Endothelial cell of umbilical vein (primary cell): ENCODE data around the gene LANCL3. TPM values are rescaled to one million over a fixed set of nuclear protein-coding genes. Genes with fewer than 3 reads are reported as not detected.
"Not testable (repeated sequence)": the region's sequence is repeated elsewhere in the genome, so short reads cannot be mapped to it uniquely, and the experiment has no call there.

ENCODE experiments used
- BruUV-seq: library from RNA; stranded (reverse); fragments of 400-500 nt; replicated peaks from 2 replicates; lab custom pipeline; 2021; lab: Mats Ljungman, UMichigan
- CTCF ChIA-PET: fragments of 300-600, 350-600 bp; sonication (Branson Sonifier 250); formaldehyde crosslinking; loops from one replicate; lab custom pipeline; 2021; ENCODE audit warnings: antibody characterized with exemption, inconsistent platforms; lab: Charles Lee
- POLR2A ChIA-PET: fragments of 300-600, 350-600 bp; sonication (Branson Sonifier 250); formaldehyde crosslinking; loops from one replicate; lab custom pipeline; 2021; ENCODE audit warnings: antibody characterized with exemption, inconsistent platforms; lab: Charles Lee
- DNase-seq: peaks from one replicate; pipeline ENCODE4 v3.0.0-alpha.2; 2011; ENCODE audit warnings: low read depth, low spot score
- FAIRE-seq: peaks from 2 replicates; lab custom pipeline; 2011; peaks lifted over from hg19 to GRCh38; lab: Jason Lieb, UNC
- H2AFZ ChIP-seq: 2 replicates; pipeline ENCODE4 v1.6.0; 2012; ENCODE audit warnings: low read depth, low read length, control low read depth, inconsistent platforms
- H3K27ac ChIP-seq: 2 replicates; pipeline ENCODE4 v1.5.1; 2011; ENCODE audit warnings: low read depth, mild to moderate bottlenecking, control low read depth, low read length, moderate library complexity; ENCODE audit not compliant: insufficient read depth
- H3K27me3 ChIP-seq, 2 experiments: 2 replicates each; pipeline versions ENCODE4 v1.6.0 to v1.6.1; 2011; ENCODE audit warnings: low read length in 2 of 2, mixed read lengths in 1 of 2; ENCODE audit not compliant: control insufficient read depth in 2 of 2, insufficient read depth in 2 of 2
- H3K36me3 ChIP-seq, 2 experiments: 2 replicates in 1 of 2; 3 replicates in 1 of 2; pipeline ENCODE4 v1.5.1; 2011; ENCODE audit warnings: low read length in 2 of 2, mild to moderate bottlenecking in 1 of 2, moderate library complexity in 1 of 2; ENCODE audit not compliant: control insufficient read depth in 2 of 2, insufficient read depth in 2 of 2; ENCODE audit errors: extremely low read depth in 1 of 2
- H3K4me1 ChIP-seq: 3 replicates; pipeline ENCODE4 v1.5.1; 2011; ENCODE audit warnings: mild to moderate bottlenecking, low read length; ENCODE audit not compliant: control insufficient read depth, insufficient read depth; ENCODE audit errors: extremely low read depth
- H3K4me2 ChIP-seq: 2 replicates; pipeline ENCODE4 v1.6.1; 2011; ENCODE audit warnings: low read length, control low read depth, mixed read lengths; ENCODE audit not compliant: insufficient read depth
- H3K4me3 ChIP-seq, 3 experiments: fragments of 200-600 bp in 1 of 3; sonication (generic), shearing (Covaris generic) in 1 of 3; replicated peaks in 1 of 3; 2 replicates each; pipeline ENCODE4 v1.5.1; 2011 to 2016; ENCODE audit warnings: control low read depth in 3 of 3, low read length in 3 of 3, mild to moderate bottlenecking in 2 of 3, inconsistent platforms in 1 of 3, low read depth in 1 of 3, moderate library complexity in 1 of 3; ENCODE audit not compliant: insufficient read depth in 1 of 3
- H3K79me2 ChIP-seq: 2 replicates; pipeline ENCODE4 v1.6.0; 2012; ENCODE audit warnings: low read length, inconsistent platforms; ENCODE audit not compliant: control insufficient read depth, insufficient read depth
- H3K9ac ChIP-seq: replicated peaks from 2 replicates; pipeline ENCODE3; 2011; ENCODE audit warnings: low read length, control low read depth; ENCODE audit not compliant: insufficient read depth; ENCODE audit errors: extremely low read depth
- H3K9me1 ChIP-seq: replicated peaks from 3 replicates; pipeline ENCODE4 v1.6.0; 2011; ENCODE audit warnings: mild to moderate bottlenecking, low read length; ENCODE audit not compliant: control insufficient read depth, insufficient read depth; ENCODE audit errors: extremely low read depth
- H3K9me3 ChIP-seq: replicated peaks from 2 replicates; pipeline ENCODE4 v1.5.1; 2012; ENCODE audit warnings: low read length, inconsistent platforms; ENCODE audit not compliant: control insufficient read depth, insufficient read depth
- H4K20me1 ChIP-seq: replicated peaks from 2 replicates; pipeline ENCODE3; 2011; ENCODE audit warnings: mild to moderate bottlenecking, low read length; ENCODE audit not compliant: control insufficient read depth, insufficient read depth; ENCODE audit errors: extremely low read depth
- CTCF ChIP-seq, 2 donors: IDR thresholded peaks; 1 replicate in 1 of 2; 2 replicates in 1 of 2; pipeline ENCODE4 v1.5.1; 2011; ENCODE audit warnings: low read length in 2 of 2, mild to moderate bottlenecking in 2 of 2, moderate library complexity in 2 of 2, control low read depth in 1 of 2, inconsistent platforms in 1 of 2, low read depth in 1 of 2; ENCODE audit not compliant: insufficient read depth in 1 of 2; ENCODE audit errors: extremely low read depth in 1 of 2
- EZH2 ChIP-seq: IDR thresholded peaks from 2 replicates; pipeline ENCODE4 v1.6.1; 2012; ENCODE audit warnings: borderline replicate concordance, low read depth, mild to moderate bottlenecking, moderate library complexity, low read length, inconsistent platforms; ENCODE audit not compliant: severe bottlenecking
- FOS ChIP-seq: IDR thresholded peaks from 2 replicates; pipeline ENCODE4 v1.6.1; 2011; ENCODE audit warnings: mild to moderate bottlenecking, low read length, moderate library complexity, borderline replicate concordance; ENCODE audit not compliant: insufficient read depth
- GATA2 ChIP-seq: IDR thresholded peaks from 2 replicates; pipeline ENCODE4 v1.7.0; 2011; ENCODE audit warnings: low read depth, mild to moderate bottlenecking, moderate library complexity, mixed read lengths, low read length; ENCODE audit not compliant: insufficient read length, insufficient read depth
- JUN ChIP-seq: IDR thresholded peaks from 2 replicates; pipeline ENCODE4 v1.6.1; 2011; ENCODE audit warnings: borderline replicate concordance, low read depth; ENCODE audit not compliant: insufficient read length, insufficient read depth
- MAX ChIP-seq: IDR thresholded peaks from 2 replicates; pipeline ENCODE4 v1.6.1; 2011; ENCODE audit not compliant: insufficient read depth, insufficient read length
- MYC ChIP-seq: IDR thresholded peaks from one replicate; pipeline ENCODE4 v1.6.1; 2011; ENCODE audit warnings: mild to moderate bottlenecking, low read depth, low read length
- POLR2A ChIP-seq: IDR thresholded peaks from 2 replicates; pipeline ENCODE4 v1.6.1; 2012; ENCODE audit warnings: low read depth, mild to moderate bottlenecking, control low read depth, low read length
- POLR2AphosphoS5 ChIP-seq: IDR thresholded peaks from 2 replicates; pipeline ENCODE4 v1.6.1; 2012; ENCODE audit warnings: low read depth, mild to moderate bottlenecking, control low read depth, low read length, moderate library complexity; ENCODE audit not compliant: insufficient read depth
- dilution Hi-C: fragments of 300-500 bp; cut with MboI; formaldehyde crosslinking; loops from one replicate; pipeline ENCODE4 v1.15.0; 2019; ENCODE audit warnings: low sequenced_read_pairs; ENCODE audit not compliant: extremely low pct_ligation_motif_present
- intact Hi-C: fragments of 100-400 bp; cut with micrococcal nuclease; formaldehyde crosslinking; loops from one replicate; pipeline ENCODE4 v1.10.0; 2022
- polyA plus RNA-seq, 4 experiments: library from polyadenylated mRNA; depleted of rRNA in 3 of 4; stranded (reverse) in 3 of 4; unstranded in 1 of 4; fragments of >200 nt; gene quantifications; 2 replicates each; pipeline versions ENCODE4 v1.2.1 to v1.2.3, GENCODE V29; 2011 to 2012; ENCODE audit warnings: missing spikeins in 1 of 4
- total RNA-seq: library from RNA; stranded (reverse); gene quantifications from 2 replicates; pipeline ENCODE4 v1.2.3, GENCODE V29; 2021

LANCL3 gene
- total and polyA plus RNA-seq, 2 donors (not counting 3 experiments of a cell fraction or from before 2014, with no cell fraction given), result 0.12 to 1.5 TPM

- H3K79me2 ChIP-seq, result no peaks in the 10 kb centered on the region
- H3K27me3 ChIP-seq, result no peaks in the 10 kb centered on the region
- no peaks in the 10 kb centered on the region for H3K4me1 ChIP-seq
- H4K20me1 ChIP-seq, result no peaks in the 10 kb centered on the region
- H3K27ac ChIP-seq, result no peak overlapping the region
- DNase-seq (no peak), FAIRE-seq (no peak)
- ChIA-PET CTCF (no interaction called here), POLR2A (no interaction called here)
- H3K36me3 ChIP-seq, result no peaks in the 10 kb centered on the region
- intact Hi-C loops, result no loop called here
- H3K9me3 ChIP-seq, result no peaks in the 10 kb centered on the region
- no peak overlapping the region for H3K4me3 ChIP-seq
- H3K9ac ChIP-seq, result no peak overlapping the region
- TF ChIP-seq MYC, result no peak
- TF ChIP-seq GATA2, result no peak
- TF ChIP-seq POLR2A, result no peak
- no peak for TF ChIP-seq CTCF (IDR thresholded peaks at IDR 0.05; ENCODE audit: extremely low read depth in 1 of 2, insufficient read depth in 1 of 2, low read depth in 1 of 2, low read length in 2 of 2)
- no peak for TF ChIP-seq POLR2AphosphoS5
- no peak for TF ChIP-seq JUN
- no peak for TF ChIP-seq FOS
- TF ChIP-seq EZH2, result no peak
- TF ChIP-seq MAX, result no peak
- H2AFZ ChIP-seq, result no peak overlapping the region
- no peaks in the 10 kb centered on the region for H3K9me1 ChIP-seq
- dilution Hi-C loops, result no loop called here
- no peak overlapping the region for H3K4me2 ChIP-seq
- BruUV-seq, result no TSS peak
These were observed 26.4 kb upstream of the LANCL3 start for GRCh38 chrX:37545066-37545465.

GRCh38 chrX:37549619-37550018 is 21.8 kb upstream of the LANCL3 start:
- BruUV-seq, H2AFZ ChIP-seq, H3K27ac ChIP-seq, POLR2A ChIA-PET, H3K4me1 ChIP-seq, H3K4me2 ChIP-seq, intact Hi-C loops, H4K20me1 ChIP-seq, H3K27me3 ChIP-seq, FAIRE-seq, H3K9me1 ChIP-seq, H3K36me3 ChIP-seq, H3K9ac ChIP-seq, CTCF ChIA-PET, H3K9me3 ChIP-seq, H3K4me3 ChIP-seq, dilution Hi-C loops, H3K79me2 ChIP-seq, DNase-seq: not testable (repeated sequence)
